Measurements from ENCODE around the gene ALPK1.
"Not testable (repeated sequence)": the region's sequence is repeated elsewhere in the genome, so short reads cannot be mapped to it uniquely, and the experiment has no call there.

ALPK1 gene

GRCh38 chr4:112296949-112297880 is at the start of gene ALPK1:
Gene ALPK1, plus strand, starts transcription at chr4:112297369.
- peak; percentile 72 for DNase-seq

- DNase-seq, result no peak
Measured at GRCh38 chr4:112251019-112251643, 46.0 kb upstream of the ALPK1 start.

- no peak for DNase-seq
Measured at GRCh38 chr4:112252234-112252633, 44.9 kb upstream of the ALPK1 start.

GRCh38 chr4:112253382-112254000 is 43.7 kb upstream of the ALPK1 start:
- DNase-seq, result no peak

GRCh38 chr4:112257098-112257497 is 40.1 kb upstream of the ALPK1 start:
- no peak for DNase-seq

- DNase-seq, result peak; percentile 19
Measured at GRCh38 chr4:112266823-112267222, 30.3 kb upstream of the ALPK1 start.

- no peak for DNase-seq
Measured at GRCh38 chr4:112270051-112270450, 27.1 kb upstream of the ALPK1 start.

- DNase-seq, result no peak
Measured at GRCh38 chr4:112270640-112271421, 26.3 kb upstream of the ALPK1 start.

- DNase-seq, result no peak
Measured at GRCh38 chr4:112272292-112272691, 24.9 kb upstream of the ALPK1 start.

GRCh38 chr4:112274959-112275358 is 22.2 kb upstream of the ALPK1 start:
- no peak for DNase-seq

GRCh38 chr4:112276113-112276512 is 21.1 kb upstream of the ALPK1 start:
- DNase-seq, result no peak

- no peak for DNase-seq
Measured at GRCh38 chr4:112277220-112277619, 19.9 kb upstream of the ALPK1 start.

- DNase-seq, result no peak
Measured at GRCh38 chr4:112277705-112278448, 19.3 kb upstream of the ALPK1 start.

- DNase-seq, result no peak
Measured at GRCh38 chr4:112279025-112279881, 17.9 kb upstream of the ALPK1 start.

- no peak for DNase-seq
Measured at GRCh38 chr4:112279882-112280315, 17.3 kb upstream of the ALPK1 start.

GRCh38 chr4:112280386-112281056 is 16.6 kb upstream of the ALPK1 start:
- no peak for DNase-seq

GRCh38 chr4:112281895-112282398 is 15.2 kb upstream of the ALPK1 start:
- DNase-seq, result not testable (repeated sequence)

GRCh38 chr4:112282860-112283667 is 14.1 kb upstream of the ALPK1 start:
- DNase-seq, result no peak

GRCh38 chr4:112284166-112284565 is 13.0 kb upstream of the ALPK1 start:
- no peak for DNase-seq

Measured in kidney glomerular epithelial cell (primary cell).